Thoracic aorta (tissue), 2 donors: ENCODE data around the gene ZHX3. TPM values are rescaled to one million over a fixed set of nuclear protein-coding genes. Genes with fewer than 3 reads are reported as not detected.

Experiments
- ATAC-seq: fragments of 150-250 bp; one replicate; pipeline ENCODE4 v1.8.0; 2017; ENCODE audit warnings: low read depth; ENCODE audit not compliant: insufficient number of reproducible peaks, low FRiP score
- DNase-seq: peaks from one replicate; pipeline ENCODE4 v3.0.0-alpha.2; 2020; ENCODE audit warnings: low spot score
- H3K27ac ChIP-seq, 2 donors: fragments of 200-600 bp; sonication (generic); 1 replicate in 1 of 2; 2 replicates in 1 of 2; pipeline ENCODE4 v1.5.1; 2016; ENCODE audit warnings: mild to moderate bottlenecking in 2 of 2, moderate library complexity in 2 of 2
- H3K27me3 ChIP-seq: fragments of 200-600 bp; sonication (generic); replicated peaks from 2 replicates; pipeline ENCODE4 v1.6.0; 2016; ENCODE audit warnings: mild to moderate bottlenecking; ENCODE audit not compliant: insufficient read depth
- H3K36me3 ChIP-seq: fragments of 200-600 bp; sonication (generic); one replicate; pipeline ENCODE4 v1.5.1; 2016
- H3K4me1 ChIP-seq, 2 donors: fragments of 200-600 bp; sonication (generic); 1 replicate in 1 of 2; 2 replicates in 1 of 2; pipeline versions ENCODE4 v1.5.1 to v1.6.0; 2016; ENCODE audit warnings: low read depth in 2 of 2, mild to moderate bottlenecking in 1 of 2; ENCODE audit not compliant: control insufficient read depth in 1 of 2
- H3K4me3 ChIP-seq: fragments of 200-600 bp; sonication (generic); 2 replicates; pipeline ENCODE4 v1.5.1; 2016; ENCODE audit warnings: mild to moderate bottlenecking
- H3K9me3 ChIP-seq: fragments of 200-600 bp; sonication (generic); 2 replicates; pipeline ENCODE4 v1.5.1; 2016
- CTCF ChIP-seq: fragments of 200-600 bp; sonication (generic); IDR thresholded peaks from one replicate; pipeline ENCODE4 v1.5.1; 2019; ENCODE audit warnings: antibody characterized with exemption
- total RNA-seq, 2 donors: library from RNA; depleted of rRNA; stranded (reverse); fragments of >200 nt; gene quantifications; one replicate each; pipeline versions ENCODE4 v1.1.0 to v1.2.3, GENCODE V29; 2016

The ZHX3 gene
- total RNA-seq, 2 donors from 2014 or later: 60.8 to 74.9 TPM

- TF ChIP-seq CTCF: no peak
- DNase-seq: no peak
- Histone ChIP-seq H3K9me3 (no peaks in the 10 kb centered on the region), H3K27me3 (no peaks in the 10 kb centered on the region), H3K4me3 (no peak overlapping the region), H3K27ac (no peak overlapping the region), H3K36me3 (no peaks in the 10 kb centered on the region), H3K4me1 (peaks cover 20 to 44% of the 10 kb centered on the region in 2 donors)
- ATAC-seq: no peak
Observed at GRCh38 chr20:41181567-41181966, 136.0 kb downstream of the ZHX3 start.

GRCh38 chr20:41180599-41181333 is 136.8 kb downstream of the ZHX3 start:
- TF ChIP-seq CTCF: no peak
- Histone ChIP-seq H3K27ac (peak overlapping the region; percentile 12 to 59), H3K27me3 (no peaks in the 10 kb centered on the region), H3K4me1 (peaks cover 28 to 52% of the 10 kb centered on the region in 2 donors), H3K4me3 (no peak overlapping the region), H3K36me3 (no peaks in the 10 kb centered on the region), H3K9me3 (no peaks in the 10 kb centered on the region)
- DNase-seq (no peak), ATAC-seq (no peak)

DNA sequence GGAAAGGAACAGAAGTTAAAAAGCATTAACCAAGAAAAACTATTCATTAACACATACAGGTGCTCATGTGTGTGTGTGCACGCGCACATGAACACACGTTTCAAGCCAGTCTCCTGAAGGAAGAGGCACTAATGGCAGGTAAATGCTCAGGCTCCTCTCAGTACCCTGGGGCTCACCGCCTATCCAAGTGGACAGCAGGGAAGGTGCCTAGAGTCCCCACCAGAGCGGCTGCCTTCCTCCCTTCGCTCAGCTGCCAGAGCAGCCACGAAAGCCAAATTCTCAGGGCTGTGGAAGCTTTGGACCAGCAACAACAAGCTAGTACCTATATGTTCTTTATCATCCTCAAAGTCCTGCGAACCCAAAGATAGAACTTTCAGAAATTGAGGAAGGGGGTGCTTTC is 137.6 kb downstream of the ZHX3 start:
- H3K4me1 ChIP-seq: peaks cover 36 to 52% of the 10 kb centered on the region in 2 donors
- ATAC-seq (no peak), DNase-seq (no peak)
- no peak for TF ChIP-seq CTCF
- no peaks in the 10 kb centered on the region for H3K27me3 ChIP-seq
- H3K36me3 ChIP-seq: no peaks in the 10 kb centered on the region
- H3K4me3 ChIP-seq: no peak overlapping the region
- peak overlapping the region; percentile 59 to 95 for H3K27ac ChIP-seq
- no peaks in the 10 kb centered on the region for H3K9me3 ChIP-seq

DNA sequence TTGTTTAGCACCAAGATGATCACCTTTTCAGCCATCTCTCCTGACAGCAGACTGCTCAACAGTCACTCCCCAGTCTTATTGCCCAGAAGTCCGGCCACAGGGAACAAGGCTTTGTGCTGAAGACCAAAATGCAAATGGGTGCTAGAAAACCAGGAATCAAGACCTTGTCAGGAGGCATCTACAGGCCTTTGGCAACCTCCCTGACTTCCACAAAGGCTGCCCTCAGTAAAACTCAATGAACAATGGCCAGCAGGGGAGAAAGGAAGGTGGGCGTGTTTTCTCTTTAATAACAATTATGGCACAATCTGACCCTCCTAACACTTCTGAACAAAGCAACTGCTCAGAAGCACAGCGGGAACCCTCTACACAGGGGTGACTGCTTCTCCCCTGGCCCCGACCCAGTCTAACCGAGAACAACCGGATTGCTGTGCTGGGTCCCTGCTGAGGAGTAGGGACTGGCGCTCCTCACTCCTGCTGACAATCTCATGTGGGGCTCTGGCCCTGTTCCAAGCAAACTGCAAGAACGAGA is 138.6 kb downstream of the ZHX3 start:
- peaks cover 44 to 59% of the 10 kb centered on the region in 2 donors for H3K4me1 ChIP-seq
- TF ChIP-seq CTCF: no peak
- no peak for ATAC-seq

GRCh38 chr20:41178495-41178894 is 139.0 kb downstream of the ZHX3 start:
- Histone ChIP-seq H3K4me3 (no peak overlapping the region), H3K27ac (peak overlapping the region; percentile 84 to 95), H3K9me3 (no peaks in the 10 kb centered on the region), H3K36me3 (no peaks in the 10 kb centered on the region), H3K27me3 (no peaks in the 10 kb centered on the region), H3K4me1 (peaks cover 44 to 63% of the 10 kb centered on the region in 2 donors)
- no peak for DNase-seq
- no peak for ATAC-seq
- TF ChIP-seq CTCF: no peak

More for the DNA sequence above, 138.6 kb downstream of the ZHX3 start:
- Histone ChIP-seq H3K36me3 (no peaks in the 10 kb centered on the region), H3K4me3 (no peak overlapping the region), H3K27me3 (no peaks in the 10 kb centered on the region), H3K27ac (peak overlapping the region; percentile 84 to 95), H3K9me3 (no peaks in the 10 kb centered on the region)
- DNase-seq: no peak
